Ovary (tissue), 9 donors: Measurements from ENCODE around the gene KRTAP6-2. TPM values are rescaled to one million over a fixed set of nuclear protein-coding genes. Genes with fewer than 3 reads are reported as not detected.

Source experiments
- DNase-seq, 5 donors: peaks; one replicate each; pipeline ENCODE4 v3.0.0-alpha.2; 2019 to 2020
- H3K27ac ChIP-seq, 2 donors: fragments of 200-600 bp; one replicate each; pipeline versions ENCODE4 v1.5.1 to v1.8.0; 2019 to 2022
- H3K27me3 ChIP-seq: fragments of 200-600 bp; one replicate; pipeline ENCODE4 v1.8.0; 2022
- H3K36me3 ChIP-seq: fragments of 200-600 bp; sonication (generic); one replicate; pipeline ENCODE4 v1.5.1; 2019
- H3K4me1 ChIP-seq: one replicate; pipeline ENCODE4 v1.8.1; 2013; ENCODE audit warnings: mild to moderate bottlenecking, moderate library complexity; ENCODE audit not compliant: insufficient read depth
- H3K4me3 ChIP-seq: fragments of 200-600 bp; sonication (generic); one replicate; pipeline ENCODE4 v1.5.1; 2017
- H3K9me3 ChIP-seq, 2 donors: fragments of 200-600 bp in 1 of 2; sonication (generic) in 1 of 2; one replicate each; pipeline versions ENCODE4 v1.5.1 to v1.8.1; 2013 to 2019; ENCODE audit warnings: mild to moderate bottlenecking in 1 of 2, moderate library complexity in 1 of 2
- CTCF ChIP-seq, 3 donors: fragments of 450-650 bp in 2 of 3; fragments of 200-600 bp in 1 of 3; IDR thresholded peaks; one replicate each; pipeline versions ENCODE4 v1.5.1 to v1.8.0; 2016 to 2022; ENCODE audit warnings: antibody characterized with exemption in 3 of 3, mild to moderate bottlenecking in 1 of 3
- EP300 ChIP-seq: sonication (generic); formaldehyde crosslinking; IDR thresholded peaks from one replicate; pipeline ENCODE4 v1.6.1; 2017; ENCODE audit warnings: antibody characterized with exemption
- POLR2A ChIP-seq: fragments of 450-650 bp; IDR thresholded peaks from one replicate; pipeline ENCODE4 v1.6.1; 2017; ENCODE audit warnings: antibody characterized with exemption, mild to moderate bottlenecking, moderate library complexity
- WGBS, 3 donors: extraction: QIAGEN DNeasy Blood & Tissue Kit in 1 of 3; methylation state at CpG; one replicate each; pipeline versions ENCODE4 v1.1.5 to v1.1.7; 2013 to 2017; 5-methylcytosine and 5-hydroxymethylcytosine counted together
- intact Hi-C, 4 donors: fragments of 100-400 bp; cut with DNase I; formaldehyde crosslinking; loops; one replicate each; pipeline versions ENCODE4 v1.11.0 to v1.15.1; 2022 to 2023
- polyA plus RNA-seq, 2 donors: library from polyadenylated mRNA; stranded (reverse); fragments of 200-250 nt in 1 of 2; fragments of 350-450 nt in 1 of 2; fragmentation: Illumina TruSeq in 1 of 2; extraction: RNeasy Lipid Tissue Mini Kit (QIAGEN cat#74804) in 1 of 2; gene quantifications; one replicate each; pipeline ENCODE4 v1.2.3, GENCODE V29; 2013 to 2014
- total RNA-seq, 7 donors: library from RNA; depleted of rRNA in 2 of 7; stranded (reverse); fragments of >200 nt in 2 of 7; fragmentation: NEBNext Ultra II Directional in 3 of 7; extraction: Animal tissue kit (Norgen Biotek cat#: 25700) in 3 of 7; gene quantifications; one replicate each; pipeline versions ENCODE4 v1.1.0 to v1.2.4, GENCODE V29; 2016 to 2023
- donor health status: DM: no; HTN: no; CAD: no; lungs with moderate emphysema.
- donor health status: DM: no; HTN: no; CAD: no.
- donor health status: Bipolar disorder and iron deficiency.
- donor health status: DM: yes; HTN: yes; CAD: no.
- donor health status: DM: no; HTN: no; CAD: no.
- donor health status: DM: yes; HTN: yes; CAD: no.

KRTAP6-2 gene
- total and polyA plus RNA-seq, 9 donors = not detected

- TF ChIP-seq CTCF (IDR thresholded peaks at IDR 0.05) = no peak
- no peak for TF ChIP-seq EP300
- no peak for TF ChIP-seq POLR2A
- DNase-seq = no peak
- intact Hi-C loops = no loop called here
- Histone ChIP-seq H3K36me3 (no peaks in the 10 kb centered on the region), H3K4me3 (no peak within 1 kb of the TSS), H3K27ac (no peak within 1 kb of the TSS), H3K4me1 (no peaks in the 10 kb centered on the region), H3K9me3 (no peaks in the 10 kb centered on the region), H3K27me3 (no peaks in the 10 kb centered on the region)
- 76 to 94% (median 87%) methylated on average over 1 of the region's 1 CpG for WGBS, 3 donors
Observed at GRCh38 chr21:30634906-30635305, 36.2 kb upstream of the KRTAP6-2 start, which contains the start of gene KRTAP20-2. TSS of gene KRTAP20-2 (plus strand) at chr21:30635206. CDS start at chr21:30635264, 58 bp downstream.

DNA sequence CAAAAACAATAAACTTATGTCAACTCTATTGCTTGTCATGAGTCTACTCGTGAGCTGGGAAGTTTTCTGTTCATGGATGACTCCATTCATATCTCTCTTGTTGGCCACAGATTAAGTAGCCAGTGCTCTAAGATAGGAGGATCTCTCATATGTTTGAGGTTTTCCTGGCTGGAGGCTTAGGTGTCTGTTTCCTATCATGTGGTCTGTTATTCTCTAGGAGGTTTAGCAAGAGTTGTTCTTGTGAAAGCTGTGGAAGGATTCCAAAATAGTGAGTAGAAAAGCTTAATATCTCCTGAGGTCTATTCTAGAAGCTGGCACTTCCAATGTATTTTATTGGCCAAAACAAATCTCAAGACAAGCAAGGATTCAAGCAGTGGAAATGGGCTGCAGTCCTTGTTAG lies 30.5 kb upstream of the KRTAP6-2 start:
- 12 to 29% (median 20%) methylated on average over 1 of the region's 1 CpG for WGBS, 3 donors
- TF ChIP-seq POLR2A = no peak
- no peak for TF ChIP-seq EP300
- no peak for TF ChIP-seq CTCF (IDR thresholded peaks at IDR 0.05)

GRCh38 chr21:30628109-30628508 lies 29.4 kb upstream of the KRTAP6-2 start:
- 68 to 86% (median 85%) methylated on average over 4 of the region's 4 CpGs for WGBS, 3 donors
- no peak for DNase-seq

More for the DNA sequence above, 30.5 kb upstream of the KRTAP6-2 start:
- intact Hi-C loops = no loop called here
- Histone ChIP-seq H3K9me3 (no peaks in the 10 kb centered on the region), H3K36me3 (no peaks in the 10 kb centered on the region), H3K27me3 (no peaks in the 10 kb centered on the region), H3K27ac (no peak overlapping the region), H3K4me3 (no peak overlapping the region), H3K4me1 (no peaks in the 10 kb centered on the region)
- no peak for DNase-seq

GRCh38 chr21:30625449-30626165 lies 26.9 kb upstream of the KRTAP6-2 start:
- no peaks in the 10 kb centered on the region for H3K27me3 ChIP-seq
- intact Hi-C loops = no loop called here
- DNase-seq = no peak
- no peaks in the 10 kb centered on the region for H3K9me3 ChIP-seq
- H3K4me1 ChIP-seq = no peaks in the 10 kb centered on the region
- H3K36me3 ChIP-seq = no peaks in the 10 kb centered on the region
- TF ChIP-seq POLR2A = no peak
- no peak for TF ChIP-seq EP300
- TF ChIP-seq CTCF (IDR thresholded peaks at IDR 0.05) = no peak
- WGBS, 3 donors = 74 to 80% (median 75%) methylated on average over 4 of the region's 4 CpGs
- H3K4me3 ChIP-seq = no peak overlapping the region
- H3K27ac ChIP-seq = no peak overlapping the region

More at GRCh38 chr21:30628109-30628508, 29.4 kb upstream of the KRTAP6-2 start:
- TF ChIP-seq EP300 (no peak), POLR2A (no peak), CTCF (IDR thresholded peaks at IDR 0.05) (no peak)
- Histone ChIP-seq H3K36me3 (no peaks in the 10 kb centered on the region), H3K9me3 (no peaks in the 10 kb centered on the region), H3K27ac (no peak overlapping the region), H3K27me3 (no peaks in the 10 kb centered on the region), H3K4me1 (no peaks in the 10 kb centered on the region), H3K4me3 (no peak overlapping the region)
- intact Hi-C loops = no loop called here
